ENCODE measurements around the gene DUSP1. TPM values are rescaled to one million over a fixed set of nuclear protein-coding genes. Genes with fewer than 3 reads are reported as not detected.

Gene DUSP1
- total RNA-seq, 2 experiments from 2014 or later: 5.3 to 7.0 TPM

- no peaks in the 10 kb centered on the region for H3K4me1 ChIP-seq (ENCODE audit: insufficient read depth, low read length, poor library complexity, severe bottlenecking)
- DNase-seq (ENCODE audit: low spot score): no peak
- H3K27ac ChIP-seq (ENCODE audit: low read depth, low read length, poor library complexity, severe bottlenecking): no peak overlapping the region
- BruUV-seq (replicated peaks): no TSS peak
- ChIA-PET CTCF (ENCODE audit: unreplicated experiment) (no interaction called here), POLR2A (interaction anchor here (0.6 kb wide), 2 partner anchors 47 to 184 kb away, joined by 3 to 8 read pairs; no protein-coding TSS in a partner anchor)
- H3K4me3 ChIP-seq (ENCODE audit: low read depth, low read length, poor library complexity, severe bottlenecking): no peak overlapping the region
- H3K9me3 ChIP-seq (ENCODE audit: low read length): no peaks in the 10 kb centered on the region
- no peaks in the 10 kb centered on the region for H3K9me2 ChIP-seq (ENCODE audit: insufficient read depth, low read length)
- H3K36me3 ChIP-seq (ENCODE audit: insufficient read depth, low read length): no peaks in the 10 kb centered on the region
- H4K20me1 ChIP-seq (ENCODE audit: insufficient read depth, low read length): no peaks in the 10 kb centered on the region
- no peaks in the 10 kb centered on the region for H3K79me2 ChIP-seq (ENCODE audit: insufficient read depth, low read depth, low read length)
- intact Hi-C loops (cut with micrococcal nuclease; ENCODE audit: unreplicated experiment): no loop called here
- TF ChIP-seq EZH2phosphoT487 (IDR thresholded peaks at IDR 0.05; ENCODE audit: borderline replicate concordance, low read depth, low read length): no peak
- TF ChIP-seq, protein P1, sequence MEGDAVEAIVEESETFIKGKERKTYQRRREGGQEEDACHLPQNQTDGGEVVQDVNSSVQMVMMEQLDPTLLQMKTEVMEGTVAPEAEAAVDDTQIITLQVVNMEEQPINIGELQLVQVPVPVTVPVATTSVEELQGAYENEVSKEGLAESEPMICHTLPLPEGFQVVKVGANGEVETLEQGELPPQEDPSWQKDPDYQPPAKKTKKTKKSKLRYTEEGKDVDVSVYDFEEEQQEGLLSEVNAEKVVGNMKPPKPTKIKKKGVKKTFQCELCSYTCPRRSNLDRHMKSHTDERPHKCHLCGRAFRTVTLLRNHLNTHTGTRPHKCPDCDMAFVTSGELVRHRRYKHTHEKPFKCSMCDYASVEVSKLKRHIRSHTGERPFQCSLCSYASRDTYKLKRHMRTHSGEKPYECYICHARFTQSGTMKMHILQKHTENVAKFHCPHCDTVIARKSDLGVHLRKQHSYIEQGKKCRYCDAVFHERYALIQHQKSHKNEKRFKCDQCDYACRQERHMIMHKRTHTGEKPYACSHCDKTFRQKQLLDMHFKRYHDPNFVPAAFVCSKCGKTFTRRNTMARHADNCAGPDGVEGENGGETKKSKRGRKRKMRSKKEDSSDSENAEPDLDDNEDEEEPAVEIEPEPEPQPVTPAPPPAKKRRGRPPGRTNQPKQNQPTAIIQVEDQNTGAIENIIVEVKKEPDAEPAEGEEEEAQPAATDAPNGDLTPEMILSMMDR (conservative IDR thresholded peaks at IDR 0.05; ENCODE audit: low read length): no peak
- no peak overlapping the region for H2AFZ ChIP-seq (ENCODE audit: low read length)
- H3K4me2 ChIP-seq (ENCODE audit: low read length): no peak overlapping the region
Observed at GRCh38 chr5:172757394-172758010, 13.5 kb downstream of the DUSP1 start.

- no peak overlapping the region for H3K4me2 ChIP-seq (ENCODE audit: low read length)
- BruUV-seq (replicated peaks): no TSS peak
- intact Hi-C loops (cut with micrococcal nuclease; ENCODE audit: unreplicated experiment): no loop called here
- no peaks in the 10 kb centered on the region for H3K4me1 ChIP-seq (ENCODE audit: insufficient read depth, low read length, poor library complexity, severe bottlenecking)
- H3K36me3 ChIP-seq (ENCODE audit: insufficient read depth, low read length): no peaks in the 10 kb centered on the region
- no peaks in the 10 kb centered on the region for H4K20me1 ChIP-seq (ENCODE audit: insufficient read depth, low read length)
- no peaks in the 10 kb centered on the region for H3K79me2 ChIP-seq (ENCODE audit: insufficient read depth, low read depth, low read length)
- no peak overlapping the region for H3K4me3 ChIP-seq (ENCODE audit: low read depth, low read length, poor library complexity, severe bottlenecking)
- H3K9me2 ChIP-seq (ENCODE audit: insufficient read depth, low read length): no peaks in the 10 kb centered on the region
- TF ChIP-seq, protein P1 (conservative IDR thresholded peaks at IDR 0.05; ENCODE audit: low read length): no peak
- TF ChIP-seq EZH2phosphoT487 (IDR thresholded peaks at IDR 0.05; ENCODE audit: borderline replicate concordance, low read depth, low read length): no peak
- H2AFZ ChIP-seq (ENCODE audit: low read length): no peak overlapping the region
- ChIA-PET POLR2A (interaction anchor here (0.6 kb wide), 2 partner anchors 48 to 184 kb away, joined by 3 to 8 read pairs; no protein-coding TSS in a partner anchor), CTCF (ENCODE audit: unreplicated experiment) (no interaction called here)
- DNase-seq (ENCODE audit: low spot score): no peak
- H3K27ac ChIP-seq (ENCODE audit: low read depth, low read length, poor library complexity, severe bottlenecking): no peak overlapping the region
- no peaks in the 10 kb centered on the region for H3K9me3 ChIP-seq (ENCODE audit: low read length)
Observed at GRCh38 chr5:172756764-172757393, 14.1 kb downstream of the DUSP1 start.
